Duodenal mucosa (tissue), 2 donors: Measurements from ENCODE around the gene ADCY3.

Source experiments
- H3K27ac ChIP-seq: one replicate; pipeline ENCODE4 v1.7.0; 2013; ENCODE audit warnings: low read depth, low read length
- H3K27me3 ChIP-seq, 2 donors: one replicate each; pipeline ENCODE4 v1.7.0; 2013; ENCODE audit warnings: low read length in 2 of 2, control low read depth in 1 of 2; ENCODE audit not compliant: insufficient read depth in 2 of 2, control insufficient read depth in 1 of 2
- H3K36me3 ChIP-seq, 2 donors: one replicate each; pipeline ENCODE4 v1.7.0; 2013; ENCODE audit warnings: low read length in 2 of 2, control low read depth in 1 of 2; ENCODE audit not compliant: insufficient read depth in 2 of 2, control insufficient read depth in 1 of 2
- H3K4me1 ChIP-seq, 2 donors: one replicate each; pipeline ENCODE4 v1.7.0; 2013; ENCODE audit warnings: low read length in 2 of 2, control low read depth in 1 of 2; ENCODE audit not compliant: insufficient read depth in 2 of 2, control insufficient read depth in 1 of 2
- H3K4me3 ChIP-seq, 2 donors: one replicate each; pipeline ENCODE4 v1.7.0; 2013; ENCODE audit warnings: low read length in 2 of 2, low read depth in 1 of 2
- H3K9ac ChIP-seq, 2 donors: one replicate each; pipeline ENCODE4 v1.7.0; 2013; ENCODE audit warnings: low read length in 2 of 2, low read depth in 1 of 2
- H3K9me3 ChIP-seq, 2 donors: one replicate each; pipeline ENCODE4 v1.7.0; 2013; ENCODE audit warnings: low read length in 2 of 2, control low read depth in 1 of 2; ENCODE audit not compliant: control insufficient read depth in 1 of 2

ADCY3 gene

DNA sequence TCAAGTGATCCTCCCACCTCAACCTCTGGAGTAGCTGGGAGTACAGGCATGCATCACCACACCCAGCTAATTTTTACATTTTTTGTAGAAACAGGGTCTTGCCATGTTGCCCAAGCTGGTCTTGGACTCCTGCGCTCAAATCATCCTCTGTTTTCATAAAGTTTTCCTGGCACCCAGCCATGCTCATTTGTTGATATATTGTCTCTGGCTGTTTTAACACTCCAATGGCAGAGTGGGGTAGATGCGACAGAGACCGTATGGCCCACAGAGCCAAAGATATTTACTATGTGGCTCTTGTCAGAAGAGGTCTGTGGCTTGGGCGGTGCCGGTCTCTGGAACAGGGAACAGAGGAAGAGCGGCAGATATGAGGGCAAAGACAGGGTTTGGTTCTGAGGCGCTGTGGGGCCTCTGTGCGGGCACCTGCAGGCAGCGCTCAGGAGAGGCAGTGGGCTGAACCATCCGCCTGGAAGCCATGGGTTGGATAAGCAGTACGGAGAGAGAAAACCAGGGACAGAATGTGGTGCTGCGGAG, 76.6 kb downstream of the ADCY3 start:
- H3K4me1 ChIP-seq: no peaks in the 10 kb centered on the region
- H3K27me3 ChIP-seq: no peaks in the 10 kb centered on the region
- H3K27ac ChIP-seq: no peak overlapping the region
- H3K9ac ChIP-seq: no peak overlapping the region
- peaks cover 0 to 6% of the 10 kb centered on the region in 2 donors for H3K36me3 ChIP-seq
- no peak overlapping the region for H3K4me3 ChIP-seq
- H3K9me3 ChIP-seq: no peaks in the 10 kb centered on the region

DNA sequence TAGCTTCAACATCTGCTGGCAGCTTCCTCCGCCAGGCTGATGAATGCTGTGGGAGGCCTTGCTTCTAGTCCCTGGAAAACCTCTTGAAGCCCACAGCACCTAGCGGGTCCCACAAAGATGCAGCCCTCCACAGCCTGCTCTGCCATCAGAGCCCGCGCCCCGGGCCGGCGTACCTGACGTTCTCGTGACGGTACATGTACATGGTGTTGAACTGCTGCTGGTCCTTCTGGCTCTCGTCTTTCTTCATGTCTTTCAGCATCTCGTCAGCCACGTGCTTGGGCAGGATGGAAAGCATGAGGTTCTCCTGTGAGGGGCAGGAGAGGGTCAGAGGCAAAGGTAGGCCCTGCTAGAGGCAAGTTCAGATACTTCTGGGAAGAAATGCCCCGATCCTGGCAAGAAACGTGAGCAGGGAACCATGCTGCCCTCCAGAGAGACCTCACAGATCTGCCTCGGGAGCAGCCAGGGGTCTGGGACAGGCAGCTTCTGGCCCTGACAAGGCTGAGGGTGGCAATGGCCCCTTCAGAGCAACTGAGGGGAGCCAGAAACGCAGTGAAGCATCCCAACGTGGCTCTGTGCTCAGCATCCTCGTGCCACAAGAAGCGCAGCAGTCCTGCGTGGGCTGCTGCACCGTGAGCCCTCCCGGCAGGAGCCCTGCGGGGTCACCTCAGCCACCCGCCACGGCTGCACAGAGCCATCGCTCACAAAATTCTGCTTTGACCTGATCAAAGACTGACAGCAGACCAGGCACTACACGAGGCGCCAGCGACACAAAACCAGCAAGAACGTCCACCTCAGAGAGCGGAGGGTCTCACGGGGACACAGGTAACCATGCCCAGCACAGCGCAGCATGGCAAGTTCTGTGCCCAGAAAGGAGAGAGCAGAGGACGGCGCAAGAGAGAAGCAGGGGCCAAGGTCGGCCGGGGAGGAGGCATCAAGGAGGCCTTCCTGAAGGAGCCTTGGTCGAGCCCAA, 77.7 kb downstream of the ADCY3 start:
- no peaks in the 10 kb centered on the region for H3K4me1 ChIP-seq
- H3K27me3 ChIP-seq: no peaks in the 10 kb centered on the region
- H3K36me3 ChIP-seq: peaks cover 3 to 10% of the 10 kb centered on the region in 2 donors
- H3K4me3 ChIP-seq: no peak overlapping the region
- no peaks in the 10 kb centered on the region for H3K9me3 ChIP-seq
- no peak overlapping the region for H3K9ac ChIP-seq
- H3K27ac ChIP-seq: no peak overlapping the region

DNA sequence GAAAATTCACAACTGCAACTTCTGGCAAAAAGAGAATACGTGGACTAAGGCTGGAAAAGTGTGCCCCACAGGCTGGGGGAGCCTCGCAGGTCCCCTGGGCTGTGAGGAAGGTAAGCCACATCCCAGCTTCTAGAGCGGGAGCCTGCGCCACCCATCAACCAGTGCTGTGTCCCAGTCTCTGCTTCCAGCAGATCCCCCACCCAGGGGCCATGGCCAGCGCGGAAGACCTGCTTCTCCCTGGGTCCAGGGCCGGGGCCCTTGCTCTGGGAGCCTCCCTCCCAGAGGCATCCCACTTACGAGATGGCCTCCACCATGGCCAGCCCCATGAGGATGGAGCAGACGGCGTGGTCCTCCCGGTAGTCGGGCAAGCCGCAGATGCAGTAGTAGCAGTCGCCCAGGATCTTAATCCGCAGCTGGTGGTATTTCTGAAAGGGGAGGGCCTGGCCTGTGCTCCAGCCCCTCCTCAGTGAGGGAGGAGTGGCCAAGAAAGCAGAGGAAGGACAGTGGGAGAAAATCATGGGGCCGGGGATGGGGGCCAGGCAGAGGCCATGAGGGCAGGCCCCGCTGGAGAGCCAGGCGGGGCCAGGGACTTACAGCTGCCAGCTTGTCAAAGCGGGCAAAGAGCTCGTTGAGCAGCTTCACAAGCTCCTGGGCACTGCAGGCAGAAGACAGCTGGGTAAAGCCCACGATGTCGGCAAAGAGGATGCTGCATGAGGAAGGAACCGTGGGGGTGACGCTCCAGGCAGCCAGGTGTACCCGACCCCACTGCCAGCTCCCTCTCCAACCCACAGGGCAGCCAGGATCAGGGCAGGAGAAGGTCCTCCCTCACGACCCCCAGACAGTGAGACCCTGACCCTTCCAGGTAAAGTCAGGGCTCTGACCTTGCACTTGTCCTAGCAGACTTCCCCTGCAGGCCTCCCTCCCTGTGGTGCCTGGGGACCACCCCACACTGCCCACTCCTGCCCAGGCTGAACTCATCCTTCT, 78.8 kb downstream of the ADCY3 start:
- no peaks in the 10 kb centered on the region for H3K4me1 ChIP-seq
- no peaks in the 10 kb centered on the region for H3K27me3 ChIP-seq
- no peaks in the 10 kb centered on the region for H3K9me3 ChIP-seq
- H3K27ac ChIP-seq: no peak overlapping the region
- H3K4me3 ChIP-seq: no peak overlapping the region
- H3K36me3 ChIP-seq: peaks cover 3 to 19% of the 10 kb centered on the region in 2 donors
- no peak overlapping the region for H3K9ac ChIP-seq

DNA sequence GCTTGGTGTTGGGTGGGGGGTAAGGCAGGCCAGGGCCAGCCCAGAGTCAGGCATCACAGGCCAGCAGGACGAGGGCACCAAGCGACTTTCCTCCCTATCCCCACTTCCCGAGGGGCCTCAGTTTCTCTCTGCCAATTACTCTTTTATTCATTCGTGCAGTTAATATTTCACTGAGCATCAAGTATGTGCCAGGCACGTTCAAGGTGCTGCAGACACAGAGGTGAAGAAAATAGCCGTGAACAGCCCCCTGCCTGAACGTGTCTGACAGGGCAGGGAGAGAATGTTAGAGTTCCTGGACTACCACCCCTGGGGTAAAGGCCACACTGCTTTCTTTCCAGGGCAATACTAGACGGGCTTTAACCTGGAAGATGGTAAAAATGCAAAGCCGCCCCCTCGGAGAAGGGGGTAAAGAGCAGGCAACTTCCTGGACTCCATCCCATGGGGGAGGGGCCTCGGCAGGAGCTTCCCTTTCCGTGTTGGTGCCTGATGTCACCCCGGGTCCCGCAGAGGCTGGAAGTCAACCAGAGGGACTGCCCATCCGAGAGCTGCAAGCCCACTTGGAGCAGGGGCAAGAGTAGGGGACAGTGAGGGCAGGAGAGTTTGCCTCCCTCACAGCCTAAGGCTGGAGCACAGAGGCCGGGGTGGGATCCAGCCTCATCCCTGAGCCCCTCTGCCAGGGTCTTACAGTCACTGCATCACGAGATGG, 79.7 kb downstream of the ADCY3 start:
- Histone ChIP-seq H3K36me3 (peaks cover 3 to 24% of the 10 kb centered on the region in 2 donors), H3K4me1 (no peaks in the 10 kb centered on the region)

DNA sequence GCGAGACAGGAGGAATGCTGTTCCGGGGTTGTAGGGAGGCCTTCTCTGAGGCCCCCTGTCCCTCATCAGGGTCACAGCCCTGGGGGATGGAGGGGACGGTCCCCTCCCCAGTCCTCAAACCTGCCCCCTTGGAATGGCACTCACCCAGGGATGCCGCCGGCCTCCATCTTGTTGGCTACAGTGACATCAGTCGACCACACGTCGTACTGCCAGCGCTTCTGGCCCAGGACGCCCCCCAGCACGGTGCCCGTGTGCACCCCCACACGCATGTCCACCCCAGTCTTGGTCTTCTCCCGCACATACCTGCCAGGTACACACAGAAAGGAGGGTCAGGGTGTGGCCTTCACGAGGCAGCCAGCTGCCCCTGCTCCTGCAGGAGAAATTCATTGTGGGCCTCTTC, 80.3 kb downstream of the ADCY3 start:
- no peak overlapping the region for H3K27ac ChIP-seq
- no peaks in the 10 kb centered on the region for H3K9me3 ChIP-seq
- H3K4me1 ChIP-seq: no peaks in the 10 kb centered on the region
- no peak overlapping the region for H3K4me3 ChIP-seq
- H3K36me3 ChIP-seq: peaks cover 3 to 29% of the 10 kb centered on the region in 2 donors
- no peaks in the 10 kb centered on the region for H3K27me3 ChIP-seq
- no peak overlapping the region for H3K9ac ChIP-seq

More for the DNA sequence above, 79.7 kb downstream of the ADCY3 start:
- H3K9ac ChIP-seq: no peak overlapping the region
- no peak overlapping the region for H3K4me3 ChIP-seq
- no peak overlapping the region for H3K27ac ChIP-seq
- no peaks in the 10 kb centered on the region for H3K27me3 ChIP-seq
- no peaks in the 10 kb centered on the region for H3K9me3 ChIP-seq

DNA sequence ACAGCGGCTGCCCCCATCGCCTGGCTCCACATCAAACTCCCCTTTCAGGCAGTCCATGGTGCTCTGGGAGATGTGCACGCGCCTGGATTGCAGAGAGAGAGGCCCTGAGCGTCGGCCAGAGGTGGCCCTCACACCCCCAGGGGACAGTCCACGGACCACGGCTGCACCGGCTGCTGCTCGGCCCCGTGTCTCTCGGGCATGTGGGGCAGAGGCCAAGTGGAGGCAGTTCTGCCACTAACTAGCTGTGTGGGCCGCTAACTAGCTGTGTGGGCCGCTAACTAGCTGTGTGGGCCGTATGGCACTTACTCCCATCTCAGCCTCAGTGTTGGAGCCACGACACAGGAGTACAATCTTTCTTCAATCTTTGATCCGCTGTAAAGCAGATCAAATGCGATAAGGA, 81.5 kb downstream of the ADCY3 start:
- no peaks in the 10 kb centered on the region for H3K27me3 ChIP-seq
- no peak overlapping the region for H3K4me3 ChIP-seq
- H3K4me1 ChIP-seq: no peaks in the 10 kb centered on the region
- no peak overlapping the region for H3K27ac ChIP-seq
- H3K9me3 ChIP-seq: no peaks in the 10 kb centered on the region
- peaks cover 3 to 29% of the 10 kb centered on the region in 2 donors for H3K36me3 ChIP-seq
- H3K9ac ChIP-seq: no peak overlapping the region

DNA sequence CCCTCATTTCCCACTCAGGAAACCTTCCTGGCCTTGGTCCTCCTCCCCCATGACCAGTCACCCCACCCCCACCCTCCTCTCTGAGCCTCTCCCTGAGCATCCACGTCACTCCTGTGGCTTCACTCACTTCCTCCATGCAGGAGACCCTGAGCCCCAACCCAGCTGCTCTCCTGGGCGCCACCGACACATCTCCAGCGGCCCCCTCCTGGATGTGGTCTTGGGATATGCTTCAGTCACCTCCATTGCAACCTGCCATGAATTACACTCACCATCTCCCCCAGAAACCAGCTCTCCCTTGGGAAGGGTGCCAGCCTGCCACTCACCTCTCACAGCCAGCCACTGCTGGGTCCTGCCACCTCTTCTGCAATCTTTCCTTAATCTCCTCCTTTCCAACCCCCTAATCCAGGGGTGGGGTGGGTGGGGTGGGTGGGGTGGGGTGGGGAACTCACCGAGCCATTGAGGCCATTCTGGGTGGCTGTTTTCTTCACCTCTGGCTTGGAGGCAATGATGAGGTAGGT, 82.0 kb downstream of the ADCY3 start:
- no peak overlapping the region for H3K27ac ChIP-seq
- H3K4me3 ChIP-seq: no peak overlapping the region
- no peaks in the 10 kb centered on the region for H3K4me1 ChIP-seq
- H3K9me3 ChIP-seq: no peaks in the 10 kb centered on the region
- no peaks in the 10 kb centered on the region for H3K27me3 ChIP-seq
- H3K36me3 ChIP-seq: peaks cover 3 to 29% of the 10 kb centered on the region in 2 donors
- no peak overlapping the region for H3K9ac ChIP-seq

DNA sequence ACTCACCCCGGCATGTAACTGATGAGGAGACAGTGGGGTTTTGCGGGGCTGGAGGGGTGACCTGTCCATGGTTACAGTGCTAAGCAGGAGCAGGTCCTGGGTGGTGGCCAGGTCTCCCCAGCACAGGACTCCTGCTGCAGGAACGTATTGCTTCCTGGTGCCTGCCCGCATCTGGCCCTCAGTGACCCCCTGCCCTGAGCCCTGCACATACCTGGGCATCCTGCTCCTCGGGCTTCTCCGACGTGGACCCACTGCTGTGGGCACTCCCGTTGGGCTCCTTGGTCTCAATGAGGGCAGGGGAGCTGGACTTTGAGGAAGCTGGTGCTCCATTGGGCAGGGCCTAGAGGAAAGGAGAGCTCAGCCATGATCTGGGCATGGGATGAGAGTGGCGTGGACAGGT, 83.3 kb downstream of the ADCY3 start:
- Histone ChIP-seq H3K4me1 (peaks cover 0 to 7% of the 10 kb centered on the region in 2 donors), H3K9me3 (no peaks in the 10 kb centered on the region), H3K4me3 (no peak overlapping the region), H3K9ac (no peak overlapping the region), H3K27ac (no peak overlapping the region), H3K36me3 (peaks cover 3 to 24% of the 10 kb centered on the region in 2 donors), H3K27me3 (no peaks in the 10 kb centered on the region)

DNA sequence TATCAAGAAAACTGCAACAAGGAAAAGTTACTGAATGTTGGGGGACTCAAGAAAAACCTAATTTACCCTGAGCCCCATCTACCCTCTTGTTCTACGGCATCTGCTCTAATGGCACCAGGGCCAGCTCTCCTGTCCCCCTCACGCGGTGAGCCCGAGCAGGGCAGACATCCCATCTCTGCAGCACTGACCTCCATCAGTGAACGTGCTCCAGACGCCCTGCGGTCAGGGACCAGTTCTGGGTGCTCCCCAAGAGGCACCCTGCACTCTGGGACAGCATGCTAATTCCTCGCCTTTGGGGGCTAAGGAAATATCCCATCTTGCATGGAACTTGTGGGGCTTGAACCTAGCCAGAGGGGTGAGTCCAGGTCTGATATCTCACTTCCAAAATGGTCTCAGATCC, 83.8 kb downstream of the ADCY3 start:
- H3K4me1 ChIP-seq: peaks cover 0 to 7% of the 10 kb centered on the region in 2 donors
- H3K4me3 ChIP-seq: no peak overlapping the region
- H3K9ac ChIP-seq: no peak overlapping the region
- no peaks in the 10 kb centered on the region for H3K27me3 ChIP-seq
- no peaks in the 10 kb centered on the region for H3K9me3 ChIP-seq
- peaks cover 6 to 23% of the 10 kb centered on the region in 2 donors for H3K36me3 ChIP-seq
- H3K27ac ChIP-seq: no peak overlapping the region
